PFSK-1 (cell line): Measurements from ENCODE around the gene RASAL2.

ENCODE experiments used
- FOXP2 ChIP-seq: optimal IDR thresholded peaks from 2 replicates; pipeline ENCODE3; 2011; ENCODE audit warnings: borderline replicate concordance, control low read depth, inconsistent platforms; ENCODE audit not compliant: insufficient read depth; ENCODE audit errors: extremely low read length, extremely low read depth
- POLR2AphosphoS5 ChIP-seq: IDR thresholded peaks from 2 replicates; pipeline ENCODE4 v1.6.1; 2012; ENCODE audit warnings: low read depth, mild to moderate bottlenecking, control low read depth, low read length, moderate library complexity
- TF ChIP-seq, protein P1 (sequence below), 2 experiments: IDR thresholded peaks; 2 replicates each; pipeline versions ENCODE4 v1.6.1 to v1.8.0; 2011 to 2012; ENCODE audit warnings: low read depth in 2 of 2, low read length in 2 of 2, control low read depth in 1 of 2, inconsistent platforms in 1 of 2, mild to moderate bottlenecking in 1 of 2, moderate library complexity in 1 of 2; ENCODE audit not compliant: insufficient read depth in 1 of 2

DNA sequence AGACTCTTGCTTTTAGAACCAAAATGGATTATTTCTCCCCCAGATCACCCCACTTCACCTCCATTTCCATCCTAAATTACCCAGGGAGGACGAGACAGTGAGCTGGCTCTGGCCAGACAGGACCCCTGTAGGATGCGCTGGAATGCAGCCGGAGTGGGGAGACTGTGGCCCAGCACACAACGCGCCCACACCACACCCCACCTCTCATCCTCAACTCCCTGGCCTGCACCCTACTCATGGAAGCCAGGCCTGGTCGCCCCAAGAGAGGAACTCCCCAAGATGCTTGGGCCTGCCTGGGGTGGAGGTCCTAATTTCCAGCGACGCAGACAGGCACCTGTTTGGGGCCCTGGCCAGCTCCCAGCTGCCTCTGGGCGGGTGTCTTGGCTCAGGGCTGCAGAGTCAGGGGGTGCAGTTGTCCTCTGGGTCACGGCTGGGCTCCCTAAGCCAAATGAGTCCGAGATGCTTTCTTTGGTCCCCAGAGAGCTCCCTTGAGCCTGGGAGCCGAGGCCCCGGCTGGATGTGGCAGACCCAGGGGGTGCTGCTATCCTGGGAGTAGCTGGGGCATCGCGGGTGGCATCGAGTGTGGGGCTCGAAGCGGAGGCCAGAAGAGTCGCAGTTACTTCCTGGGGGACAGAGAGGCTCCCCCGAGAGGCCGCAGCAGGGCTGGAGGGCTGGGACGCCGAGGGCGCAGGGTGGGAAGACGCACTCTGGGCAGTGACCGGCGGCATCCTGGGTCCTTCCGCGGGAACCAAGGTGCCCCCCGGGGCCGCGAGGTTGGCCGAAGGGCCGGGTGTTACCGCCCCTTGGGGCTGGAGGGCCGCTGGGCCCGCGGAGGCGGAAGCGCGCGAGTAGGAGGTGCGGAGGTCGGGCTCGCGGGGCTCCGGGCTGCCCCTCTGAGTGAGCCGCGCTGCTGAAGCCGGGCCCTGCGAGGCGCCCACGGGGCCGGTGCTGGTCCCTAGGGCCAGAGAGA is 392.5 kb downstream of the RASAL2 start:
- TF ChIP-seq, protein P1, sequence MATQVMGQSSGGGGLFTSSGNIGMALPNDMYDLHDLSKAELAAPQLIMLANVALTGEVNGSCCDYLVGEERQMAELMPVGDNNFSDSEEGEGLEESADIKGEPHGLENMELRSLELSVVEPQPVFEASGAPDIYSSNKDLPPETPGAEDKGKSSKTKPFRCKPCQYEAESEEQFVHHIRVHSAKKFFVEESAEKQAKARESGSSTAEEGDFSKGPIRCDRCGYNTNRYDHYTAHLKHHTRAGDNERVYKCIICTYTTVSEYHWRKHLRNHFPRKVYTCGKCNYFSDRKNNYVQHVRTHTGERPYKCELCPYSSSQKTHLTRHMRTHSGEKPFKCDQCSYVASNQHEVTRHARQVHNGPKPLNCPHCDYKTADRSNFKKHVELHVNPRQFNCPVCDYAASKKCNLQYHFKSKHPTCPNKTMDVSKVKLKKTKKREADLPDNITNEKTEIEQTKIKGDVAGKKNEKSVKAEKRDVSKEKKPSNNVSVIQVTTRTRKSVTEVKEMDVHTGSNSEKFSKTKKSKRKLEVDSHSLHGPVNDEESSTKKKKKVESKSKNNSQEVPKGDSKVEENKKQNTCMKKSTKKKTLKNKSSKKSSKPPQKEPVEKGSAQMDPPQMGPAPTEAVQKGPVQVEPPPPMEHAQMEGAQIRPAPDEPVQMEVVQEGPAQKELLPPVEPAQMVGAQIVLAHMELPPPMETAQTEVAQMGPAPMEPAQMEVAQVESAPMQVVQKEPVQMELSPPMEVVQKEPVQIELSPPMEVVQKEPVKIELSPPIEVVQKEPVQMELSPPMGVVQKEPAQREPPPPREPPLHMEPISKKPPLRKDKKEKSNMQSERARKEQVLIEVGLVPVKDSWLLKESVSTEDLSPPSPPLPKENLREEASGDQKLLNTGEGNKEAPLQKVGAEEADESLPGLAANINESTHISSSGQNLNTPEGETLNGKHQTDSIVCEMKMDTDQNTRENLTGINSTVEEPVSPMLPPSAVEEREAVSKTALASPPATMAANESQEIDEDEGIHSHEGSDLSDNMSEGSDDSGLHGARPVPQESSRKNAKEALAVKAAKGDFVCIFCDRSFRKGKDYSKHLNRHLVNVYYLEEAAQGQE (IDR thresholded peaks at IDR 0.05; ENCODE audit: insufficient read depth in 1 of 2, low read depth in 2 of 2, low read length in 2 of 2): no peak
- TF ChIP-seq FOXP2 (no peak), POLR2AphosphoS5 (no peak)
